GM20000 (cell line): ENCODE measurements around the gene CALML5.

Experiments used
- DNase-seq: peaks from one replicate; pipeline ENCODE4 v3.0.0; 2012; ENCODE audit warnings: low spot score
- CTCF ChIP-seq: IDR thresholded peaks from 2 replicates; pipeline ENCODE4 v1.5.1; 2012; ENCODE audit warnings: mild to moderate bottlenecking, control low read depth; ENCODE audit errors: extremely low read depth, missing control alignments

CALML5 gene

GRCh38 chr10:5486853-5487235 is 12.5 kb downstream of the CALML5 start:
- no peak for TF ChIP-seq CTCF
- no peak for DNase-seq

DNA sequence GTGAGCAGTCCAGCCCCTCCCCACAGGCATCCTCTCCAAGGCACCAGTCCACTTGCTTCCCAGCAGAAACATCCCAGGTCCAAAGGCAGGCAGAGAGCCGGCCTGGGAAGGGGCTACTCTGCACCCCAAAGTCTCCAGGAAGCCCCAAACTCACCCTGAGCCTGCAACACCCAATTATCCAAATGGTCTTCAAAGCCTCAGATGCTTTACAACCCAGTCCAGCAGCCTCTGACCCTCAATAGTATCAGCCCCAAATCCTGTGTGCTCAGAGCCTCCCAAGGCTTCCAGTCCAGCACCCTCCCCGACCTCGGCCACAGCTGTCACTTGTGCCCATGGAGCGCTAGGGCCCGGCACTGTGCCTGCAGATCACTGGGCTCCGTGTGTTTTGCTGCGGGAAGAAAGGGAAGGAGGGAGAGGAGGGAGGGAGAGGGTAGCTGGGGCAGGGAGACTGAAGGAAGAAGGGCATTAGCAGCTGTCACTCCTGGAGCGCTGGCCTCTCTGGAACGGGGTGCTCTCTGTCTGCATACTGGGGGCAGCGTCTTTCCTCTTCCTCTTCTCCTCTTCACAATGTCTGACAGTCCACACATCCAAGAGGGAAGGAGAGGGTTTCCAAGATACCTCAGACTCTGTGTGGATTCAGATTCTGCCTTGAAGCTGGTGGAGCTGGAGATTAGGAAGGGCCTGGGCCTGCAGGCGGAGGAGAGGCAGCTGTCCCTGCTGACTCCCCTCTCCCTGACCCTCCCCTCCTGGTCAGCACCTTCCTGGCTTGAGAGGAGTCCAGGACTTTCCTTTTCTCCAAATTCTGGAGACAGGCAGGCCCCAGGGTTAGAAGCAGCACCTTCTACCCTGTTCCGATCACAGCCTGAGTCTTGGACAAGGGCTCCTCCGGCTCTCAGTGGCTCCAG is 13.2 kb downstream of the CALML5 start:
- DNase-seq: no peak
- TF ChIP-seq CTCF: no peak

DNA sequence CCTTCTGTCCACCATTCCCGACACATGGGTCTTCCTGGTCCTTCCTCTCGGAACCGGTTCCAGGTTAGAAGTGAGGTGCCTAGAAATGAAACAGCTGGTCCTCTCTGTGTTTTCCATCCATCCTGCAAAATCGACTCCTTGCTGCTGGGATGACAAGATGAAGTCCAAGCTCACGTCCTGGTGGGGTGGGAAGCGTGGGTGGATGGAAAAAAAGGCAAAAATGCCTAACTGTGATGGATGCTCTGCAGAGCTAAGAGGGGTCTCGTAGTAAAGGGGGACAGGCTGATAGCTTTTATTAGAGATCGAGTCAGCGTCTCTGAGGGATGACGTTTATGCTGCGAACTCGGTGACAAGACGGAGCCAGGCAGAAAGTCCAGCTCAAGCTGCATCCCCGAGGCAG is 14.1 kb downstream of the CALML5 start:
- no peak for TF ChIP-seq CTCF
- DNase-seq: no peak

GRCh38 chr10:5484205-5484604 is 15.2 kb downstream of the CALML5 start:
- no peak for TF ChIP-seq CTCF
- no peak for DNase-seq

DNA sequence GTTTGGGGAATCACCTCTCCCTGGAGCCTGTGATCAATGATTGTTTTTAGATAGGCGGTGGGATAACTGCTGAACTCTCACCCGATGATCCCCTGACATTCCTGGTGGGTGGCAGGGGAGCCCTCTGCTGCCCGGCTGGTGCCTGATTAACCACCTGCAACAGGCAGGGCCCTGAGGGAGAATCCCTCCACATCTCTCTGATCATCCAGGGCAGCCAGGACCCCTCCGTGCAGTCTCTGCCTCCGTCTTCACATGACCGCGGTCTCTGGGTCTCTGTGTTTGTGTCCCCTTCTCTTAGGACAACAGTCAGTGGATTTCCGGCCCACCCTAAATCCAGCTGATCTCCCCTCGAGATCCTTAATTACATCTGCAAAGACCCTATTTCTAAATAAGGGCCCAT is 17.4 kb downstream of the CALML5 start:
- DNase-seq: no peak
- no peak for TF ChIP-seq CTCF

DNA sequence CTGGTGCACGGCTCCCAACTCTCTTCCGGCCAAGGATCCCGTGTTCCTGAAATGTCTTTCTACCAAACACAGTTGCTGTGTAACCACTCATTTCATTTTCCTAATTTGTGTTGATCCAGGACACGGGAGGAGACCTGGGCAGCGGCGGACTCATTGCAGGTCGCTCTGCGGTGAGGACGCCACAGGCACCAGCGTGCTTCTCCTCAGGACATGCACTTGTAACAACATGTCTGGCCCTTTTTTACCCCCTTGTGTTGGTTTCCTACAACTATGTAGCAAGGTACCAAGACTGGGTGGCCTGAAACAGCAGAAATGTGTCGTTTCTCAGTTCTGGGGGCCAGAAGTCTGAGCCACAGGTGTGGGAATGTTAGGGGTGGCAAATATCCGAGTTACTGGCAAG is 18.2 kb downstream of the CALML5 start:
- no peak for TF ChIP-seq CTCF
- DNase-seq: no peak

- no peak for TF ChIP-seq CTCF
- no peak for DNase-seq
Measured at GRCh38 chr10:5480162-5480941, 19.0 kb downstream of the CALML5 start.
